ENCODE measurements around the gene FAM120B.

DNA sequence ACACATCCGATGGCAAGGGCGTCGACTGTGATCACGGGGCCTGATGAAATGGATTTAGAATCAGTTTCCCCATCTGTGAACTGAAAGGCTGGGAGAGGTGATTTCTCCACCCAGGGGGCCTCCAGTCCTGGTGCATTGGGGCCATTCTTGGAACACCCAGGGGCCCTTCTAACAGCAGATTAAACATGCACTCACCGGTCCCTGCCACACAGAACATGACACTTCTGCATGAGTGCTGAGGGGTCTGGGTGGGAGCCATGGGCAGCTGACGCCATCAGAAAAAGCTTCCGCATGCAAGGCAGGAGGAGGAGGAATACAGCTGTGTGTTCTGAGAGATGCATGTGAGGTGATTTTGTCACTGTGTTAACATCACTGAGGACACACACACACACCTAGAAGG lies 42.5 kb upstream of the FAM120B start:
- TF ChIP-seq POLR2A (IDR thresholded peaks at IDR 0.05; ENCODE audit: low read depth, low read length), result no peak
- no peak for TF ChIP-seq POLR2AphosphoS5 (IDR thresholded peaks at IDR 0.05; ENCODE audit: low read depth, low read length)
